B cell (primary cell): ENCODE data around the gene P2RY10. TPM values are rescaled to one million over a fixed set of nuclear protein-coding genes. Genes with fewer than 3 reads are reported as not detected.

Experiments used
- ATAC-seq: fragments of 200-7000 bp; cut with Tn5 transposase; one replicate; pipeline ENCODE4 v1.10.0; 2021; ENCODE audit warnings: low read depth, mild to moderate bottlenecking, moderate number of reproducible peaks, moderate library complexity
- CTCF ChIA-PET: fragments of 350-600 bp; sonication (Branson Sonifier 250); formaldehyde crosslinking; loops from one replicate; lab custom pipeline; 2021; ENCODE audit warnings: antibody characterized with exemption, inconsistent platforms; lab: Charles Lee
- POLR2A ChIA-PET: fragments of 350-600 bp; sonication (Branson Sonifier 250); formaldehyde crosslinking; loops from one replicate; lab custom pipeline; 2021; ENCODE audit warnings: antibody characterized with exemption; lab: Charles Lee
- DNase-seq: peaks from one replicate; pipeline ENCODE4 v3.0.0; 2013
- H2AFZ ChIP-seq: 2 replicates; pipeline ENCODE4 v1.6.1; 2012; ENCODE audit warnings: mild to moderate bottlenecking, low read depth, low read length; ENCODE audit not compliant: insufficient read depth, poor library complexity, severe bottlenecking
- H3K27ac ChIP-seq, 2 donors: 1 replicate in 1 of 2; 2 replicates in 1 of 2; pipeline ENCODE4 v1.5.1; 2012 to 2013; ENCODE audit warnings: low read length in 2 of 2, mild to moderate bottlenecking in 2 of 2, moderate library complexity in 1 of 2
- H3K27me3 ChIP-seq, 4 experiments: fragments of 200-600 bp in 1 of 4; sonication (generic) in 1 of 4; replicated peaks in 1 of 4; 1 replicate in 2 of 4; 2 replicates in 2 of 4; pipeline versions ENCODE4 v1.6.1 to v1.7.0; 2013 to 2016; ENCODE audit warnings: low read length in 3 of 4, mild to moderate bottlenecking in 2 of 4, mixed read lengths in 1 of 4, moderate library complexity in 1 of 4; ENCODE audit not compliant: insufficient read depth in 4 of 4, control insufficient read depth in 3 of 4; ENCODE audit errors: control extremely low read depth in 1 of 4
- H3K36me3 ChIP-seq, 2 experiments: replicated peaks in 1 of 2; 1 replicate in 1 of 2; 2 replicates in 1 of 2; pipeline versions ENCODE4 v1.6.1 to v1.7.1; 2013; ENCODE audit warnings: low read length in 1 of 2; ENCODE audit not compliant: insufficient read depth in 2 of 2, control insufficient read depth in 1 of 2; ENCODE audit errors: control extremely low read depth in 1 of 2, extremely low read depth in 1 of 2
- H3K4me1 ChIP-seq, 2 donors: fragments of 200-600 bp in 1 of 2; sonication (generic) in 1 of 2; 1 replicate in 1 of 2; 2 replicates in 1 of 2; pipeline versions ENCODE4 v1.5.1 to v1.6.1; 2013 to 2017; ENCODE audit warnings: low read length in 2 of 2; ENCODE audit not compliant: control insufficient read depth in 2 of 2, insufficient read depth in 2 of 2
- H3K4me2 ChIP-seq: replicated peaks from 2 replicates; pipeline ENCODE3; 2012; ENCODE audit warnings: mild to moderate bottlenecking, low read depth, low read length; ENCODE audit not compliant: poor library complexity, severe bottlenecking
- H3K4me3 ChIP-seq, 5 experiments: fragments of 200-600 bp in 1 of 5; sonication (generic) in 1 of 5; 1 replicate in 3 of 5; 2 replicates in 2 of 5; pipeline versions ENCODE4 v1.5.1 to v1.7.0; 2011 to 2016; ENCODE audit warnings: low read length in 4 of 5, mild to moderate bottlenecking in 4 of 5, low read depth in 2 of 5, control low read depth in 1 of 5, moderate library complexity in 1 of 5; ENCODE audit not compliant: insufficient read depth in 1 of 5; ENCODE audit errors: control extremely low read depth in 1 of 5, extremely low read depth in 1 of 5
- H3K79me2 ChIP-seq: fragments of 200-600 bp; sonication (generic); one replicate; pipeline ENCODE4 v1.6.0; 2016; ENCODE audit warnings: low read length; ENCODE audit not compliant: control insufficient read depth, insufficient read depth
- H3K9ac ChIP-seq: fragments of 200-600 bp; sonication (generic); 2 replicates; pipeline ENCODE4 v1.6.1; 2017; ENCODE audit warnings: mild to moderate bottlenecking, low read length, moderate library complexity
- H3K9me3 ChIP-seq, 3 donors: one replicate each; pipeline versions ENCODE4 v1.6.1 to v1.7.1; 2013; ENCODE audit warnings: low read length in 2 of 3; ENCODE audit not compliant: control insufficient read depth in 2 of 3, insufficient read depth in 1 of 3; ENCODE audit errors: control extremely low read depth in 1 of 3
- H4K20me1 ChIP-seq: 2 replicates; pipeline ENCODE4 v1.6.0; 2012; ENCODE audit warnings: mild to moderate bottlenecking, low read length; ENCODE audit not compliant: insufficient read depth, control insufficient read depth, poor library complexity, severe bottlenecking
- H3K27ac Mint-ChIP-seq: one replicate; pipeline ENCODE4 v1.8.0; 2021; ENCODE audit warnings: mixed read lengths
- H3K27me3 Mint-ChIP-seq: one replicate; pipeline ENCODE4 v1.8.0; 2021; ENCODE audit warnings: mixed read lengths
- H3K4me1 Mint-ChIP-seq: one replicate; pipeline ENCODE4 v1.8.0; 2021; ENCODE audit warnings: mixed read lengths
- H3K4me3 Mint-ChIP-seq: one replicate; pipeline ENCODE4 v1.8.0; 2021; ENCODE audit warnings: mixed read lengths
- H3K9me3 Mint-ChIP-seq: one replicate; pipeline ENCODE4 v1.8.0; 2022; ENCODE audit warnings: mixed read lengths; ENCODE audit not compliant: insufficient read depth
- CTCF ChIP-seq: fragments of 200-600 bp; IDR thresholded peaks from one replicate; pipeline ENCODE4 v1.8.0; 2022; ENCODE audit warnings: antibody characterized with exemption, mild to moderate bottlenecking
- EZH2 ChIP-seq: IDR thresholded peaks from 2 replicates; pipeline ENCODE4 v1.6.1; 2012; ENCODE audit warnings: borderline replicate concordance, low read depth, mild to moderate bottlenecking, moderate library complexity, low read length; ENCODE audit not compliant: insufficient read depth, poor library complexity, severe bottlenecking
- WGBS: methylation state at CpG from one replicate; pipeline ENCODE4 v1.1.5; 2013; ENCODE audit warnings: missing lambda C conversion rate; ENCODE audit not compliant: insufficient coverage; 5-methylcytosine and 5-hydroxymethylcytosine counted together
- intact Hi-C: fragments of 100-400 bp; cut with micrococcal nuclease; formaldehyde crosslinking; loops from one replicate; pipeline ENCODE4 v1.10.0; 2022
- polyA plus RNA-seq: library from polyadenylated mRNA; depleted of rRNA; stranded (reverse); fragments of >200 nt; gene quantifications from 2 replicates; pipeline ENCODE4 v1.2.3, GENCODE V29; 2012
- total RNA-seq, 2 donors: library from RNA; stranded (reverse); fragments of 120-200 nt in 1 of 2; gene quantifications; 1 replicate in 1 of 2; 2 replicates in 1 of 2; pipeline versions ENCODE4 v1.2.3 to v1.2.4, GENCODE V29; 2013 to 2022

The P2RY10 gene
- total and polyA plus RNA-seq, 2 donors (not counting 1 experiment from before 2014, with no cell fraction given) = 91.0 to 177 TPM

DNA sequence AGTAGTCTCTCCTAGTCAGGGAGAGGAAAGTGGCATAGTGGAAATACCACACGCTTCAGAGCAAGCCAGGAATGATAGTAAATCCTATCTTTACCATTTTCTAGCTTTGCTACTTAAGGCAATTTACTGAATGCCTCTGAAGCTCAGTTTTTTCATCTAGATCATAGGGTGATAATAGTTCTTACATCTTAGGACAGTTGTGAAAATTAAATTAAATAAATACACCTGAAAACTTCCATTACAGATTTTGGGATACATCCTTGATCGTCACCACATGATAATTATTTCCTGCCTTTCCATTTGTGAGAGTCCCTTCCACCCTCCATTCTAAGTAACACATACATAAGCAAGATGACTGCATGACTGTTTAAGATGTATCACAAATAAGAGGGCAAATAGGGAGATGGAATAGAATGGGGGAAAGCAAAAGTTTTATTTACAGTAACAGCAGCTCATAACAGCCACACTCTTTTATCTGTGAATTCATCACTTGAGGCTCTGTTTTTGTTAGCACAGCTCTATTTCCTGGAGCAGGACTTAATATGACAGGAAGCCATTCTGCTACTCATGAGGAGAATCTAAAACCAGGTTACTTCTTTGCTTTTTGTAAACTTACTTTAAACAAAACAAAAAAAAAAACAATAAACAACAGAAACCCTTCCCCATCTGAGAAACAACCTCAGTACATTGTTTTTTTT, 13.4 kb downstream of the P2RY10 start:
- Mint-ChIP-seq H3K27ac (peak overlapping the region; percentile 71), H3K9me3 (no peaks in the 10 kb centered on the region), H3K4me3 (peak overlapping the region; percentile 85), H3K27me3 (no peaks in the 10 kb centered on the region), H3K4me1 (peaks cover 78% of the 10 kb centered on the region)
- ATAC-seq = no peak
- Histone ChIP-seq H3K27me3 (no peaks in the 10 kb centered on the region), H3K79me2 (peaks cover 70% of the 10 kb centered on the region), H3K36me3 (peaks cover 0 to 69% of the 10 kb centered on the region in 2 experiments), H3K27ac (peak overlapping the region; percentile 41 to 75), H2AFZ (no peak overlapping the region), H3K9ac (no peak overlapping the region), H4K20me1 (no peaks in the 10 kb centered on the region), H3K4me1 (peaks cover 57 to 59% of the 10 kb centered on the region in 2 donors), H3K9me3 (no peaks in the 10 kb centered on the region), H3K4me3 (no peak overlapping the region), H3K4me2 (peak overlapping the region; percentile 49)
- intact Hi-C loops = no loop called here
- POLR2A ChIA-PET = interaction anchor here (1.3 kb wide), 1 partner anchor 12 kb away, joined by 3 read pairs; no protein-coding TSS in a partner anchor
- no peak for DNase-seq
- CTCF ChIA-PET = interaction anchor here (0.7 to 2.7 kb wide), 5 partner anchors 13 to 123 kb away, joined by 3 to 15 read pairs (median 3); partner anchors contain the start of gene P2RY10
- no CpG with 5 or more reads among the region's 2 CpGs for WGBS
- TF ChIP-seq EZH2 = no peak
- no peak for TF ChIP-seq CTCF

DNA sequence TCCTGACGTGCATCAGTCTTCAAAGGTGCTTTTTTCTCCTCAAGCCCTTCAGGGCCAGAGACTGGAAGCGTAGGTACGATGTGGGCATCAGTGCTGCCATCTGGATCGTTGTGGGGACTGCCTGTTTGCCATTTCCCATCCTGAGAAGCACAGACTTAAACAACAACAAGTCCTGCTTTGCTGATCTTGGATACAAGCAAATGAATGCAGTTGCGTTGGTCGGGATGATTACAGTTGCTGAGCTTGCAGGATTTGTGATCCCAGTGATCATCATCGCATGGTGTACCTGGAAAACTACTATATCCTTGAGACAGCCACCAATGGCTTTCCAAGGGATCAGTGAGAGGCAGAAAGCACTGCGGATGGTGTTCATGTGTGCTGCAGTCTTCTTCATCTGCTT, 15.7 kb downstream of the P2RY10 start:
- H3K4me1 ChIP-seq = peaks cover 40 to 42% of the 10 kb centered on the region in 2 donors
- Mint-ChIP-seq H3K9me3 (no peaks in the 10 kb centered on the region), H3K4me3 (no peak overlapping the region), H3K27ac (no peak overlapping the region), H3K27me3 (no peaks in the 10 kb centered on the region), H3K4me1 (peaks cover 76% of the 10 kb centered on the region)
- intact Hi-C loops = no loop called here
- H3K79me2 ChIP-seq = peaks cover 46% of the 10 kb centered on the region
- H3K9ac ChIP-seq = no peak overlapping the region
- WGBS = 100% methylated on average over 6 of the region's 8 CpGs
- peaks cover 0 to 54% of the 10 kb centered on the region in 2 experiments for H3K36me3 ChIP-seq
- no peak overlapping the region for H3K4me2 ChIP-seq
- H2AFZ ChIP-seq = no peak overlapping the region
- POLR2A ChIA-PET = no interaction called here
- no peak for ATAC-seq
- no peak for DNase-seq
- no peaks in the 10 kb centered on the region for H3K9me3 ChIP-seq
- CTCF ChIA-PET = no interaction called here
- H4K20me1 ChIP-seq = no peaks in the 10 kb centered on the region
- H3K27me3 ChIP-seq = no peaks in the 10 kb centered on the region
- TF ChIP-seq EZH2 (no peak), CTCF (no peak)
- H3K4me3 ChIP-seq = no peak overlapping the region
- H3K27ac ChIP-seq = no peak overlapping the region
